Stimulated activated CD4-positive, alpha-beta T cell treated with anti-CD3 and anti-CD28 coated beads, Interleukin-12 subunit alpha, Interleukin-12 subunit beta, amount 100 ng/mL, for 4 hours (primary cell): Measurements from ENCODE around the gene RNF19B.

Source experiments
- DNase-seq: peaks from one replicate; pipeline ENCODE4 v3.0.0-alpha.2; 2020

Gene RNF19B

DNA sequence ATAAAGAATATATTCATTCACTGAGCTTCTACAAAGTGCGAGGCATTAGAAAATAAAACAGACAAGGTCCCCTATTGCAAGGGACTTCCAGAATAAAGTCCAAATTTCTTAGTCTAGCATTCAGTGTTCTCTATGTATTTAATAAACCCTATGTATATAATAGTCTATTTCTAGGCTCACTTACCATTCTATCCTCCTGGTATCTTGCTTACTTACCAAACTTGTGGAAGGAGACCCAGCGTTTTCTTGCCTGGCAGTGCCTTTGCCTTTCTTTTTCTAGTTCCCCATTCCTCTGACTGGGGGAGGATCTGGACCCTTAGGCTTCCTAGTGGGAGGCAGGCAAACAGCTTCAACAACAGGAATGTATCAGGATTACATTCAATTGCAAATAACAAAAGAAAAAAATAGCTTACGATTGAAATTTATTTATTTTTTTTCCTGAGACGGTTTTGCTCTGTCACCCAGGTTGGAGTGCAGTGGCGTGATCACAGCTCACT is 690 bp upstream of the RNF19B start:
- DNase-seq, result no peak

DNA sequence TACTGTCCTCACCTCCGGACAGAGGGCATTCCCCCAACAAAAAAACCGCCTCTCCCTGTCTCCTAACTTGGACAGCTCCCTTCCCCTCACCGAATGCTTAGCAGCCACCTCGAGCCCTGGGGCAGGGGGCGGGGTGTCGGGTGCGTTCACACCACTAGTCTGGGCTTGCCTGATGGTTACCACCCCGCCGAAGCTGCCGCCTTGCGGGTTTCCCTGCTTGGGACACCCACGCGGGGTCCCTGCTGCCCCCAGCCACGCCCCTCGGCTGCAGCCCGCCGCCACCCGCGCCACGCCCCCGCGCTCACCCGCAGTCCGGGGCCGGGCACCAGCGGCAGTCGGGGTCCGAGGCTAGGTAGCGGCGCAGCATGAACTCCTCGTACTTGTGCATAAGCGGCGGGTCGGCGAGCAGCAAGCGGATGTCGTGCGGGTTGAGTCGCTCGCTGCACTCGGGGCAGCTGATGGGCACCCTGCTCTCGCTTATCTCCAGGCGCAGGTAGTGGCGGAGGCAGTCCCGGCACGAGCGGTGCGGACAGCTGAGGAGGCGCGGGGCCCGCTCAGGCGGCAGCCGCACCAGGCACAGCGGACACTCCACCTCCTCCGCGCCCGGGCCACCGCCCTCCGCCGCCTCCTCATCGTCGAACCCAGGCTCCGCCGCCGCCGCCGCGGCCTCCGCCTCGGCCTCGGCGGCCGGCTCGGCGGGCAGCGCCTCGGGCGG is 706 bp downstream of the RNF19B start:
- DNase-seq, result peak; percentile 45

DNA sequence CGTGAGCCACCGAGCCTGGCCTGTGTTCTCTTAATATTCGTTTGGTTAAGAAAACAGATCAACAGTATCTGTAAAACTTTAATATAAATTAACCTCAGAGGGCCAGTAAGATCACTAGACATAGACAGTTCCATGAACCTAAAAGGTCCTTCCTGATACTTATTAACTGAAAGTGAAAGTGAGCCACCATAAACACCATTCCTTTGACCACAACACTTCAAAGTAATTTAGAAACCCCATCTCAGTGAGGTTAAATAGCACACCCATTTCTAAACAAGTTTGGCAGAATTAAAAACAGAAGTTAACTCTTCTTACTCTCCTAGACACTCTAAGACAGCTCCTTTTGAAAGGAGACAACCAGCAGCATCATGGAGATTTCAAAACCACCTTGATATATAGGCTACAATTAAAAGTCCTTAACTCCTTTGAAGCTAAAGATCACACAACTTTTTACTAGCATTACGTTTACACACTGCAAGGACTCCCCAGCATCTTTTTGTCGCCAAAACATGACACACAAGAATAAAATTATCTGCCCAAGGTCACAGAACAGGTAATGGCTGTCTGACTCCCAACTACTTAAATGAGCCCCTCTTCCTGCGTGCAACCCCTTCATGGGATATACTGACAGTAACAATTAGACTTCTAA is 2.2 kb downstream of the RNF19B start:
- DNase-seq, result no peak

DNA sequence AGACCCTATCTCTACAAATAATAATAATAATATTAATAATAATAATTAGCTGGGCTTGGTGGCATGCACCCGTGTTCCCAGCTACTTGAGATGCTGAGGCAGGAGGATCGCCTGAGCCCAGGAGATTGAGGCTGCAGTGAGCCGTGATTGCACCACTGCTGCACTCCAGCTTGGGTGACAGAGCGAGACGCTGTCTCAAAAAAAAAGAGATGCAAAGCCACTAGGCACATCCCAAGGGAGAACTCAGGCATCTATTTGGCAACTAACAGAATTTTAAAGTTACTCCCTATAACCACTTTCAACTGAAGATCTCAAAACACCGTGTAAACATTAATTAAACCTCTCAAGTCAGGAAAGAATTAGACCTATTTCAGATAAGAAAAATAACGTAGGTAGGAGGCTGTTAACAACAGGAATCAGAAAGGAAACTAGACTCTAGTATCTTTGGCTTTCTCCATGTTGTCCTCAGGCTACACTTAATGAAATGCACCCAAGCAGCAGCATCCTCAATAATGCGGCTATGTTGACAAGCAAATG is 3.7 kb downstream of the RNF19B start:
- no peak for DNase-seq

- no peak for DNase-seq
These were observed 4.3 kb downstream of the RNF19B start for GRCh38 chr1:32960342-32960741.

DNA sequence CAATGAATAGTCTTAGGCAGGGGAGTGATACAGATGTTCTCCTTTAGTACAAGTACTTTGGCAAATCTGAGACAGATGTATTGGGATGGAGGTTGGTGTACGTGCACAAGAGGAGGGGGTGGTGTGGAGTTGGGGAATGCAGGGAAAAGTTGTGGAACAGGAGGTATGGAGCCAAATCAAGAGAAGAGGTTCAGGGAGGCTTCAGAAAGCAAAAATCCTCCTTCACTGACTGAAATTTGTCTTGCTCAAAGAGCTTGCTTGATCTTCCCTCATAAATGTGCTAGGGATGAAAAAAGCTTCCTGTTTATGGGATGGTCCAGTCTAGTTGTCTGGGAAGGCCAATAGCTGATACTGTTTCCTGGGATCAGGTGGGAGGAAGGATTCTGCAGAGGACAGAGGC is 5.8 kb downstream of the RNF19B start:
- DNase-seq, result no peak

DNA sequence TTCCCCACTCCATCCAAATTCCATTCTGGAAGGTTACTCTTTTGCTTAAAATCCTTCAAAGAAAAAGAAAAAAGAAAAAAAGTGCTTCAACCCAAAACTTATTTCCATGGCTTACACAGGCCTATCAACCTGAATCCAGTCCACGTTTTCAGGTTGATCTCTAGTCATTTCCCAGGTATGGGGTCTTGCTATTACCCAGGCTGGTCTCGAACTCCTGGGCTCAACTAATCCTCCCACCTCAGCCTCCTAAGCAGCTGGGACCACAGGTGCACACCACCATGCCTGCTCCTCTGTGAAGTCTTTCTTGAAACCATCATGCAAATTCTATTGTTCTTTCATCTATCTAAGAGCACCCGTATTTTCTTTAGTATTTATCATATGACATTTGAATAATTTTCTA is 7.6 kb downstream of the RNF19B start:
- DNase-seq, result no peak

DNA sequence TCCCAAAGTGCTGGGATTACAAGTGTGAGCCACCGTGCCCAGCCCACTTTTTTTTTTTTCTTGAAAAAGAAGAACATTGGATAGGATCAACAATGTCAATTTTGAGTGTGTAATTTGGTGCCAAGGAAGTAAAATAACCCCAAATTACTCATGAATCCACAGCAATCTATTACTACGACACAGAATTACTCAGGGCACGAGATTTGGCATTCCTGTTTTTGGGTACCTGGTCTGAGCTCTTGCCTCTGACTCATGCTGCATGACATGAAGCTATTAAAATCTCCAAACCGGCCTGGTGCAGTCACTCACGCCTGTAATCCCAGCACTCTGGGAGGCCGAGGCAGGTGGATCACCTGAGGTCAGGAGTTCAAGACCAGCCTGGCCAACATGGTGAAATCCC is 10.4 kb downstream of the RNF19B start:
- DNase-seq, result no peak

GRCh38 chr1:32953495-32953894 is 11.1 kb downstream of the RNF19B start:
- DNase-seq, result no peak

GRCh38 chr1:32949519-32949918 is 15.1 kb downstream of the RNF19B start:
- DNase-seq, result no peak

GRCh38 chr1:32948905-32949304 is 15.7 kb downstream of the RNF19B start:
- DNase-seq, result no peak

DNA sequence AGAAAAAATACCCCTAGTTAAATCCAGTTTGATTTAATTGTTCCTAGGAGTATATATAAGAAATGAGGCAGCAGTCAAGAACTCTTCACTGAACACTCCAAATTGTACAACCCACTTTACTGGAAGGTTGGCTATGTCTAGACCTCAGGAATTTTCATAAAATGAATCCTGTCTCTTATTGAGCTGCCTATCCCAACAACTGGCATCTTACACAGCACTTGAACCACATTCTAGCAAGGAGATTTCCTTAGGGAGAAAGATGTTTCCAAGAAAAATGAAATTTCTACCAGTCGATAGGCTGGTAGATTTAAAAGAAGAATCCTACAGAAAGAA is 16.3 kb downstream of the RNF19B start:
- DNase-seq, result no peak

DNA sequence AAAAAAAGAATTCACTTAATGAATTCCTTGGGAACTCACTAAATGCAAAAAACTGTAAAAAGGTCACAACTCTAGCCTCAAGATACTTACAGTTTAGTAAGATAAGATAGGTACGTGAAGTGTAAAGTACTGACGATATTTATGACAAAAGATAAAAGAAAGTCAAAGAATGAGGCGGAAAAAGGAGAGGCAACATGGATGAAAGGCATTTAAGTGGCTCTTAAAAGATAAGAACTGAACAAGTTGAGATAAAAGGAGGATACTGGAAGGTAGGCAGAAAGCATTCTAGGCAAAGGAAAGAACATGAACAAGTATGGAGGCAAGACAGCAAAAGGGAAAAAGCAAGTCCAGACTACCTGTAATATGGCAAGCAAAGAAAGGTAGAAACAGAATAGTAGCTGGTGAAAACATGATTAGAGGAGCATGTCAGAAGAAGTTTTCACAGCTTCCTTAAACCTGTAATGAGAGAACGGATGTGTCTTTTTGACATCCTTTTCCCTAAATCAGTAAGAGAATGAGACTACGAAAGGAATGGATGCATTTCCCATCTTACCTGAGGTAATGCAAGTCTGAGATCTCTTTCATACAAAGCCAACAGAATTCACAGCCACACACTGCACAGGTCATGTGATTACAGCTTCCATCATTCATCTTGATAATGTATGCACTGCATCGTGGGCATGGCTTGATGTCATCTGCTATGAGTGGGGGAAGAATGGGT is 16.8 kb downstream of the RNF19B start:
- DNase-seq, result no peak

- no peak for DNase-seq
These were observed 18.2 kb downstream of the RNF19B start for GRCh38 chr1:32946413-32946812.

- no peak for DNase-seq
These were observed 20.4 kb downstream of the RNF19B start for GRCh38 chr1:32944180-32944579.

- no peak for DNase-seq
These were observed 24.8 kb downstream of the RNF19B start for GRCh38 chr1:32939655-32940371.

- DNase-seq, result no peak
These were observed 27.5 kb downstream of the RNF19B start for GRCh38 chr1:32937061-32937460.

GRCh38 chr1:32934535-32934934 is 30.1 kb downstream of the RNF19B start:
- DNase-seq, result no peak

DNA sequence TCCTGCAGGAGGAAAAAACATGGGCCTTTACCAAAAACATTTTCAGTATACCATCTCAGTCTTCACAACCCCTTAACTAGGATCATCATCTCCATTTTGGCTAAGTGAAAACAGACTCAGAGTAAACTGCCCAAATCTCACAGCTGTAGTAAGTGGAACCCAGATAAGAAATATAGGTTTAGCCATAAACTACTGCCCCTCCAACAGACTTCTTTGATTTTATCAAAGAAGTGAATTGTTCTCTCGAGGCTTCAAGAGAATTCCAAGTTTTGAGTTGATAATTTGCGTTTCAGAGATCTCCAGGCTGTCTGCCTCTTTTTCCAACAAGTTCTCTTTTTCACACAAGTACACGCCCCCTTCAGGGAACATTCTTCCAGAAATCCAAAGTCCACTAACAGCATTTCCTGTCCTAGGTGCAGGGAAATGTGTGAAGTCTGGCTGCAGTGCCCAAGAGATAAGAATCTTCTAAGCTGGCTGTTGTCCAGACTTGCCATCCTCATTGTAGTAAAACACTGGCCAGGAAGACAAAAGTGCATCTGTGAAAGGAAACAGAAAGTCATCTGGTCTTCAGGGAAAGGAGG is 30.8 kb downstream of the RNF19B start:
- no peak for DNase-seq

DNA sequence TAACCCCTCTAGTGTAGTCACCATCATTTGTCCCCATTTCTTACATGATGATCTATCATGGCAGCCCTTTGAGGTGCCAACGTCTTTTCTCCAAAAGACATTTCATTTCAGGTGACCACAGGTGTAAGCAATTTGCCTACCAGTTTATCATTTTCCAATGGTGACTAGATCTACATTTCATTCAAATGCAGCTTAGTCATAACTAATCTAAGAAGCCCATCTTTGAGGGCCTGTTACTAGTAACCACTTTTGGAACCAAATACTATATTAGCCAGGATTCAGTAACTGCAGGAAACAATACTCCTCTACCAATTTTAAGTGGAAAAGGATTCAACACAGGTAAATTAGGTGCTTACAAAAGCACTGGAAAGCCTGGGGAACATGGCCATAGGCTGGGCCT is 32.8 kb downstream of the RNF19B start:
- DNase-seq, result no peak

GRCh38 chr1:32929366-32929765 is 35.2 kb downstream of the RNF19B start:
- no peak for DNase-seq

- DNase-seq, result no peak
These were observed 35.9 kb downstream of the RNF19B start for GRCh38 chr1:32928715-32929114.

GRCh38 chr1:32928285-32928684 is 36.3 kb downstream of the RNF19B start:
- DNase-seq, result no peak
